ENCODE results near the gene IL1RAPL2. TPM values are rescaled to one million over a fixed set of nuclear protein-coding genes. Genes with fewer than 3 reads are reported as not detected.

The IL1RAPL2 gene
- total and polyA plus RNA-seq, 2 of the 4 experiments (the other 2 are of a cell fraction): 0.03 TPM; not detected in 1

GRCh38 chrX:105646592-105647372 lies 1080.8 kb downstream of the IL1RAPL2 start:
- no peak for TF ChIP-seq MAZ (IDR thresholded peaks at IDR 0.05; ENCODE audit: borderline replicate concordance, low read depth, low read length)
- no peak for TF ChIP-seq FOS (IDR thresholded peaks at IDR 0.05; ENCODE audit: low read depth, low read length)
- no peak for TF ChIP-seq SMC3 (IDR thresholded peaks at IDR 0.05; ENCODE audit: low read depth, low read length)
- no peak for TF ChIP-seq MAFK (IDR thresholded peaks at IDR 0.05; ENCODE audit: low read depth, low read length)
- no peak for TF ChIP-seq POLR2A (IDR thresholded peaks at IDR 0.05; ENCODE audit: low read depth, low read length)
- TF ChIP-seq NFE2L2 (IDR thresholded peaks at IDR 0.05; ENCODE audit: low read depth, low read length): no peak
- no peak for TF ChIP-seq CTCF (conservative IDR thresholded peaks at IDR 0.05; ENCODE audit: low read depth, low read length)
- no peak for TF ChIP-seq ELK1 (IDR thresholded peaks at IDR 0.05; ENCODE audit: borderline replicate concordance, low read depth, low read length)
- TF ChIP-seq BHLHE40 (IDR thresholded peaks at IDR 0.05; ENCODE audit: low read depth, low read length): no peak
- TF ChIP-seq CEBPB (IDR thresholded peaks at IDR 0.05; ENCODE audit: low read depth, low read length): no peak
- no peak for TF ChIP-seq MXI1 (IDR thresholded peaks at IDR 0.05; ENCODE audit: borderline replicate concordance, low read depth, low read length)
- no peak for TF ChIP-seq RAD21 (IDR thresholded peaks at IDR 0.05; ENCODE audit: low read length)
- no peak for TF ChIP-seq CHD1 (IDR thresholded peaks at IDR 0.05; ENCODE audit: low read depth, low read length)
- no peak for TF ChIP-seq RCOR1 (IDR thresholded peaks at IDR 0.05; ENCODE audit: insufficient replicate concordance, low read length)
- TF ChIP-seq, protein P1, sequence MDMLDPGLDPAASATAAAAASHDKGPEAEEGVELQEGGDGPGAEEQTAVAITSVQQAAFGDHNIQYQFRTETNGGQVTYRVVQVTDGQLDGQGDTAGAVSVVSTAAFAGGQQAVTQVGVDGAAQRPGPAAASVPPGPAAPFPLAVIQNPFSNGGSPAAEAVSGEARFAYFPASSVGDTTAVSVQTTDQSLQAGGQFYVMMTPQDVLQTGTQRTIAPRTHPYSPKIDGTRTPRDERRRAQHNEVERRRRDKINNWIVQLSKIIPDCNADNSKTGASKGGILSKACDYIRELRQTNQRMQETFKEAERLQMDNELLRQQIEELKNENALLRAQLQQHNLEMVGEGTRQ (IDR thresholded peaks at IDR 0.05; ENCODE audit: low read depth, low read length): no peak
- no peak for TF ChIP-seq RFX5 (IDR thresholded peaks at IDR 0.05; ENCODE audit: low read depth, low read length)
- H3K9me1 ChIP-seq (ENCODE audit: insufficient read depth, low read length): no peaks in the 10 kb centered on the region
- no peaks in the 10 kb centered on the region for H4K20me1 ChIP-seq (ENCODE audit: insufficient read depth, low read length)
- no peaks in the 10 kb centered on the region for H3K79me1 ChIP-seq (ENCODE audit: low read depth in 1 of 2, low read length in 2 of 2)
- no peak overlapping the region for H3K4me3 ChIP-seq (ENCODE audit: insufficient read depth, low read depth, low read length)
- H3K9me3 ChIP-seq (ENCODE audit: control insufficient read depth, insufficient read depth, low read length): peaks cover 1% of the 10 kb centered on the region; the same call in 1 of the 2 replicates
- no peak overlapping the region for H4K8ac ChIP-seq (ENCODE audit: low read depth in 2 of 2, low read length in 2 of 2)
- dilution Hi-C loops (cut with HindIII; ENCODE audit: low sequenced_read_pairs, unreplicated experiment) (no loop called here), in situ Hi-C loops (cut with MboI; ENCODE audit: low sequenced_read_pairs) (no loop called here), intact Hi-C loops (cut with micrococcal nuclease) (no loop called here)
- no peak overlapping the region for H4K91ac ChIP-seq (ENCODE audit: insufficient read depth, low read depth, low read length)
- DNase-seq: no peak
- H3K18ac ChIP-seq (ENCODE audit: low read depth, low read length): no peak overlapping the region
- no TSS peak for BruUV-seq (replicated peaks)
- H3K27me3 ChIP-seq (ENCODE audit: control insufficient read depth, insufficient read depth, low read length): no peaks in the 10 kb centered on the region
- ChIA-PET CTCF (no interaction called here), POLR2A (ENCODE audit: unreplicated experiment) (no interaction called here)
- H2BK120ac ChIP-seq (ENCODE audit: low read depth, low read length): no peak overlapping the region
- no peak for ATAC-seq (ENCODE audit: low read depth)
- H2AFZ ChIP-seq (replicated peaks; ENCODE audit: low read length, poor library complexity): no peak overlapping the region
- H2BK5ac ChIP-seq (ENCODE audit: low read depth, low read length, poor library complexity, severe bottlenecking): no peak overlapping the region
- no peak overlapping the region for H2BK20ac ChIP-seq (ENCODE audit: low read depth, low read length)
- no peak overlapping the region for H2AK9ac ChIP-seq (replicated peaks; ENCODE audit: low read depth, low read length, poor library complexity)
- no peak overlapping the region for H3K4ac ChIP-seq (ENCODE audit: low read depth, low read length)
- H4K5ac ChIP-seq (ENCODE audit: low read depth, low read length): no peak overlapping the region
- no peak overlapping the region for H3K4me2 ChIP-seq (ENCODE audit: low read depth, low read length)
- no peak overlapping the region for H3K27ac ChIP-seq (ENCODE audit: insufficient read depth, low read length)
- H2BK15ac ChIP-seq (ENCODE audit: low read depth, low read length): no peak overlapping the region
- no peak overlapping the region for H3K23ac ChIP-seq (ENCODE audit: low read depth, low read length)
- H3K9ac ChIP-seq (ENCODE audit: low read depth, low read length): no peak overlapping the region
- WGBS, 2 experiments (ENCODE audit: extremely low coverage in 2 of 2, insufficient read length in 1 of 2): 75% methylated on average over 12 of the region's 17 CpGs; no CpG with 5 or more reads in 1 of the 2 experiments
- H3K56ac ChIP-seq (ENCODE audit: extremely low read depth, insufficient read depth, low read length): no peak overlapping the region
- H3K14ac ChIP-seq (replicated peaks; ENCODE audit: low read depth, low read length): no peak overlapping the region
- no peaks in the 10 kb centered on the region for H3K36me3 ChIP-seq (ENCODE audit: control insufficient read depth, insufficient read depth, low read length)
- H2AK5ac ChIP-seq (ENCODE audit: low read depth, low read length): no peak overlapping the region
- H3K4me1 ChIP-seq (ENCODE audit: control insufficient read depth, insufficient read depth, low read length): no peaks in the 10 kb centered on the region
